ENCODE measurements around the gene PTPRCAP. TPM values are rescaled to one million over a fixed set of nuclear protein-coding genes. Genes with fewer than 3 reads are reported as not detected.

Gene PTPRCAP
- total RNA-seq, 1 experiment from 2014 or later, result 0.15 TPM

GRCh38 chr11:67419325-67420049, 18.0 kb downstream of the PTPRCAP start:
- no peaks in the 10 kb centered on the region for H3K27me3 ChIP-seq (ENCODE audit: low read length)
- TSS peak; percentile 45 for BruUV-seq (replicated peaks)
- peaks cover 13% of the 10 kb centered on the region; the same call in 1 of the 2 replicates for H3K4me1 ChIP-seq (ENCODE audit: insufficient read depth, low read length)
- TF ChIP-seq EZH2 (IDR thresholded peaks at IDR 0.05; ENCODE audit: low read length, unreplicated experiment), result no peak
- no peak for TF ChIP-seq CTCF (conservative IDR thresholded peaks at IDR 0.05; ENCODE audit: low read depth, low read length)
- no peak for TF ChIP-seq EZH2phosphoT487 (IDR thresholded peaks at IDR 0.05; ENCODE audit: borderline replicate concordance, low read length)
- H3F3A ChIP-seq (ENCODE audit: low read length, unreplicated experiment), result no peaks in the 10 kb centered on the region
- ATAC-seq, result no peak
- H3K36me3 ChIP-seq (ENCODE audit: low read depth, low read length), result no peaks in the 10 kb centered on the region
- CTCF ChIA-PET, result interaction anchor here (1.7 kb wide), 1 partner anchor 18 kb away, joined by 6 read pairs; the partner anchor contains the start of gene PPP1CA
- no peaks in the 10 kb centered on the region for H4K20me1 ChIP-seq (ENCODE audit: low read length)
- no peaks in the 10 kb centered on the region for H3K9me2 ChIP-seq (replicated peaks; ENCODE audit: low read length)
- H3K9me3 ChIP-seq (ENCODE audit: low read length), result no peaks in the 10 kb centered on the region
- H2AFZ ChIP-seq (ENCODE audit: low read length), result no peak overlapping the region
- H3K9ac ChIP-seq (ENCODE audit: low read length), result no peak overlapping the region
- POLR2A ChIA-PET (ENCODE audit: unreplicated experiment), result interaction anchor here (0.5 kb wide), 1 partner anchor 13 kb away, joined by 4 read pairs; no protein-coding TSS in a partner anchor
- no peaks in the 10 kb centered on the region for H3K79me2 ChIP-seq (ENCODE audit: low read length)
- no peak overlapping the region for H3K4me3 ChIP-seq (ENCODE audit: low read length)
- intact Hi-C loops (cut with micrococcal nuclease), result no loop called here
- no peak overlapping the region for H3K27ac ChIP-seq (ENCODE audit: low read length)
- no peak overlapping the region for H3K4me2 ChIP-seq (ENCODE audit: low read length)
- DNase-seq, result no peak

- ATAC-seq, result no peak
- Histone ChIP-seq H3K27ac (ENCODE audit: low read length) (no peak overlapping the region), H2AFZ (ENCODE audit: low read length) (no peak overlapping the region), H3K79me2 (ENCODE audit: low read length) (no peaks in the 10 kb centered on the region), H4K20me1 (ENCODE audit: low read length) (no peaks in the 10 kb centered on the region), H3K4me3 (ENCODE audit: low read length) (no peak overlapping the region), H3F3A (ENCODE audit: low read length, unreplicated experiment) (no peaks in the 10 kb centered on the region), H3K9me2 (replicated peaks; ENCODE audit: low read length) (no peaks in the 10 kb centered on the region), H3K4me2 (ENCODE audit: low read length) (no peak overlapping the region), H3K9ac (ENCODE audit: low read length) (no peak overlapping the region), H3K36me3 (ENCODE audit: low read depth, low read length) (no peaks in the 10 kb centered on the region), H3K27me3 (ENCODE audit: low read length) (no peaks in the 10 kb centered on the region), H3K9me3 (ENCODE audit: low read length) (no peaks in the 10 kb centered on the region), H3K4me1 (ENCODE audit: insufficient read depth, low read length) (peaks cover 13% of the 10 kb centered on the region; the same call in 1 of the 2 replicates)
- TF ChIP-seq EZH2phosphoT487 (IDR thresholded peaks at IDR 0.05; ENCODE audit: borderline replicate concordance, low read length), result no peak
- no peak for TF ChIP-seq EZH2 (IDR thresholded peaks at IDR 0.05; ENCODE audit: low read length, unreplicated experiment)
- TF ChIP-seq CTCF (conservative IDR thresholded peaks at IDR 0.05; ENCODE audit: low read depth, low read length), result no peak
- intact Hi-C loops (cut with micrococcal nuclease), result no loop called here
- no peak for DNase-seq
- POLR2A ChIA-PET (ENCODE audit: unreplicated experiment), result interaction anchor here (0.5 kb wide), 1 partner anchor 12 kb away, joined by 4 read pairs; no protein-coding TSS in a partner anchor
- CTCF ChIA-PET, result no interaction called here
- no TSS peak for BruUV-seq (replicated peaks)
Observed at GRCh38 chr11:67418476-67419281, 18.8 kb downstream of the PTPRCAP start.
